ENCODE data around the gene INAVA.
"Not testable (repeated sequence)": the region's sequence is repeated elsewhere in the genome, so short reads cannot be mapped to it uniquely, and the experiment has no call there.

The INAVA gene

GRCh38 chr1:200899015-200899386, 4.3 kb downstream of the INAVA start:
- DNase-seq (ENCODE audit: low read depth in 2 of 2), result no peak

GRCh38 chr1:200899451-200899915, 4.8 kb downstream of the INAVA start:
- DNase-seq (ENCODE audit: low read depth in 2 of 2), result no peak

GRCh38 chr1:200899954-200900867, 5.5 kb downstream of the INAVA start:
- DNase-seq (ENCODE audit: low read depth in 2 of 2), result no peak

GRCh38 chr1:200900877-200901276, 6.2 kb downstream of the INAVA start:
- DNase-seq (ENCODE audit: low read depth in 2 of 2), result no peak

GRCh38 chr1:200901350-200901749, 6.7 kb downstream of the INAVA start:
- no peak for DNase-seq (ENCODE audit: low read depth in 2 of 2)

- DNase-seq (ENCODE audit: low read depth in 2 of 2), result no peak
Measured at GRCh38 chr1:200901796-200902444, 7.2 kb downstream of the INAVA start.

GRCh38 chr1:200903793-200904192, 9.1 kb downstream of the INAVA start:
- no peak for DNase-seq (ENCODE audit: low read depth in 2 of 2)

GRCh38 chr1:200904772-200905171, 10.1 kb downstream of the INAVA start:
- DNase-seq (ENCODE audit: low read depth in 2 of 2), result no peak

- peak; percentile 25 to 31 for DNase-seq (ENCODE audit: low read depth in 2 of 2)
Measured at GRCh38 chr1:200905411-200906052, 10.8 kb downstream of the INAVA start.

- no peak for DNase-seq (ENCODE audit: low read depth in 2 of 2)
Measured at GRCh38 chr1:200906491-200906890, 11.8 kb downstream of the INAVA start.

- DNase-seq (ENCODE audit: low read depth in 2 of 2), result no peak
Measured at GRCh38 chr1:200907611-200908097, 13.0 kb downstream of the INAVA start.

- DNase-seq (ENCODE audit: low read depth in 2 of 2), result no peak
Measured at GRCh38 chr1:200908191-200908868, 13.6 kb downstream of the INAVA start.

GRCh38 chr1:200909071-200909470, 14.4 kb downstream of the INAVA start:
- DNase-seq (ENCODE audit: low read depth in 2 of 2), result no peak

GRCh38 chr1:200909757-200910239, 15.1 kb downstream of the INAVA start:
- no peak for DNase-seq (ENCODE audit: low read depth in 2 of 2)

- no peak for DNase-seq (ENCODE audit: low read depth in 2 of 2)
Measured at GRCh38 chr1:200911361-200911760, 16.7 kb downstream of the INAVA start.

- not testable (repeated sequence) for DNase-seq (ENCODE audit: low read depth in 2 of 2)
Measured at GRCh38 chr1:200911936-200912335, 17.2 kb downstream of the INAVA start.

GRCh38 chr1:200912737-200913407, 18.2 kb downstream of the INAVA start:
- DNase-seq (ENCODE audit: low read depth in 2 of 2), result no peak

- DNase-seq (ENCODE audit: low read depth in 2 of 2), result no peak
Measured at GRCh38 chr1:200916152-200916551, 21.5 kb downstream of the INAVA start.

- DNase-seq (ENCODE audit: low read depth in 2 of 2), result no peak
Measured at GRCh38 chr1:200916681-200917080, 22.0 kb downstream of the INAVA start.

- no peak for DNase-seq (ENCODE audit: low read depth in 2 of 2)
Measured at GRCh38 chr1:200917291-200917817, 22.7 kb downstream of the INAVA start.

GRCh38 chr1:200918006-200918405, 23.3 kb downstream of the INAVA start:
- no peak for DNase-seq (ENCODE audit: low read depth in 2 of 2)
